Measurements from ENCODE around the gene ZNF516. TPM values are rescaled to one million over a fixed set of nuclear protein-coding genes. Genes with fewer than 3 reads are reported as not detected.

The ZNF516 gene
- total RNA-seq, 1 donor from 2014 or later = 26.1 TPM

DNA sequence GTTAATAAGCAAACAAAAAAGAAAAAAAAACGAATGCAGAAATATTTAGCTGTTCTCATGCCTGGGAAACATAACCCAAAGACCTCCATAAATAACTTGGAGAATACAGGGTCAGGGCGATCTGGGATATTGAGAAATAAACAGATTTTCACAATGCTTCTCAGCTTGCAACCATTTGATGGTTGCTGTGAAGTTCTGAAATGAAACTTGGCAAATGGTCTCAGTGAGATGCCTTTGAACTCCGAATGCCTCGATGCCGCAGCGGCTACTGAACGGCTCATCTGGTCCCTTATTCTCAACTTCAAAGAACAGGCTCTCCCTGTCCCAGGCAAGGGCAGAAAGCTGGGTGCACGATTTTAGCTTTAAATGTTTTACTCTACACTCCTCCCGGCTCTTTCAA, 78.1 kb downstream of the ZNF516 start:
- DNase-seq (ENCODE audit: low spot score) = no peak
- Mint-ChIP-seq H3K4me1 (ENCODE audit: low read depth) (peaks cover 36% of the 10 kb centered on the region), H3K9me3 (ENCODE audit: low read depth) (no peaks in the 10 kb centered on the region), H3K4me3 (ENCODE audit: unreplicated experiment) (no peak overlapping the region), H3K36me3 (ENCODE audit: low read depth) (no peaks in the 10 kb centered on the region), H3K27me3 (ENCODE audit: low read depth) (no peaks in the 10 kb centered on the region), H3K27ac (ENCODE audit: unreplicated experiment) (no peak overlapping the region)
- TF ChIP-seq, protein P1, sequence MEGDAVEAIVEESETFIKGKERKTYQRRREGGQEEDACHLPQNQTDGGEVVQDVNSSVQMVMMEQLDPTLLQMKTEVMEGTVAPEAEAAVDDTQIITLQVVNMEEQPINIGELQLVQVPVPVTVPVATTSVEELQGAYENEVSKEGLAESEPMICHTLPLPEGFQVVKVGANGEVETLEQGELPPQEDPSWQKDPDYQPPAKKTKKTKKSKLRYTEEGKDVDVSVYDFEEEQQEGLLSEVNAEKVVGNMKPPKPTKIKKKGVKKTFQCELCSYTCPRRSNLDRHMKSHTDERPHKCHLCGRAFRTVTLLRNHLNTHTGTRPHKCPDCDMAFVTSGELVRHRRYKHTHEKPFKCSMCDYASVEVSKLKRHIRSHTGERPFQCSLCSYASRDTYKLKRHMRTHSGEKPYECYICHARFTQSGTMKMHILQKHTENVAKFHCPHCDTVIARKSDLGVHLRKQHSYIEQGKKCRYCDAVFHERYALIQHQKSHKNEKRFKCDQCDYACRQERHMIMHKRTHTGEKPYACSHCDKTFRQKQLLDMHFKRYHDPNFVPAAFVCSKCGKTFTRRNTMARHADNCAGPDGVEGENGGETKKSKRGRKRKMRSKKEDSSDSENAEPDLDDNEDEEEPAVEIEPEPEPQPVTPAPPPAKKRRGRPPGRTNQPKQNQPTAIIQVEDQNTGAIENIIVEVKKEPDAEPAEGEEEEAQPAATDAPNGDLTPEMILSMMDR (IDR thresholded peaks at IDR 0.05) = no peak

DNA sequence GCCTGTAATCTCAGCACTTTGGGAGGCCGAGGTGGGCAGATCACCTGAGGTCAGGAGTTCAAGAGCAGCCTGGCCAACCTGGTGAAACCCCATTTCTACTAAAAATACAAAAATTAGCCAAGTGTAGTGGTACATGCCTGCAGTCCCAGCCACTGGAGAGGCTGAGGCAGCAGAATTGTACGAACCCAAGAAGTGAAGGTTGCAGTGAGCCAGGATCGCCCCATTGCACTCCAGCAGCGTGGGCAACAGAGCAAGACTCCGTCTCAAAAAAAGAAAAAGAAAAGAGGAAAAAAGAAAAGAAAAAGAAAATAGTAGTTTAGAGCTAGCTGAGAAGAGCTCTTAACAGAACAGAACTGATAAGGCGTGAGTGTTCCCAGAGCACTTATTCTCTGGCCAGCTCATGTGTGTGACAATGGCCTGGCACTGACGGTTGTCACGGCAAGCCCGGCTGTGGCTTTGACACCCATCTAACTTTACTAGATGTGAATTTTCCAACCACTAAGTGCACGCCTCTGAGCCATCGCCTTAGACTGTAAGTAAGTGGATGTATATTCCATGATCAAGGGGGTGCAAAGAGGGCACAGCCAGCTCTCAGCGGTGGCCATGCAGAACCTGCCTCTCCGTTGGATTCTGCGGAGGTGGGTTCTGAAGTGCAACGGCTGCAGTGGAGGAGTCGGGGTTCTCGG, 80.0 kb downstream of the ZNF516 start:
- no peaks in the 10 kb centered on the region for H3K9me3 Mint-ChIP-seq (ENCODE audit: low read depth)
- H3K27ac Mint-ChIP-seq (ENCODE audit: unreplicated experiment) = no peak overlapping the region
- no peak for DNase-seq (ENCODE audit: low spot score)
- TF ChIP-seq, protein P1 (IDR thresholded peaks at IDR 0.05) = no peak
- H3K4me3 Mint-ChIP-seq (ENCODE audit: unreplicated experiment) = no peak overlapping the region
- H3K36me3 Mint-ChIP-seq (ENCODE audit: low read depth) = no peaks in the 10 kb centered on the region
- no peaks in the 10 kb centered on the region for H3K27me3 Mint-ChIP-seq (ENCODE audit: low read depth)
- peaks cover 36% of the 10 kb centered on the region for H3K4me1 Mint-ChIP-seq (ENCODE audit: low read depth)

DNA sequence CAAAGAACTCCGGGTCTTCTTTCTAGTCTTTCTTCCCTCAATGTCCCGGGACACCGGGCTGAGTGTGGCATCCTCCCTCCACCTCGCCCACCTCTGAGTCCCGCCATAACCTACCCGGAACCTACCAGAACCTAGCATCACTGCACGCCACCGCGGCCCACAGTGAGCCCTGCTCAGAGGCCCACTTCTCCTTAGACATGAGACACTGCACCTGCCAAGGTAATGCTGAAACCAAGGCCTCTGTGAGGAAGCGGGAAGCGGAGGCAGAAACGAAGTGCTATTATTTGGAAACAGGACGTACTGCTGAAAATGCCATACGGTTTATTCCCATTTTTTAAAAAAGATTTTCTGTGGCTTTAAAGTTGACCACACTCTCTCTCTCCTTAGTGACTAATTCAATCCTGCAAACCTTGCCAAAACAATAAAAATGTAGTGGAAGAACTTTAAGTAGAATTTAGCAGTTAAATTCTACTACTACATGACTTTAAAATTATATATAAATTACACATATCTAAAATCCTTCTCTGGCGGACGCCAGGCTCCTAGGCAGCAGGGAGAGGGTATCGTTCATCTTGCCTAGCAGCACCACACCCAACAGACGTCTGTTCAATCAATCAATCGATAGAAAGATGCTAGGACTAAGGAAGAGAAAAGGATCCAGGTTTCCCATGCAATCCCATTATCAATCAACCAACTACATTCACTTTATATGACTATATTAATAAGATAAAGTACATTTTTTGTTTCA, 82.0 kb downstream of the ZNF516 start:
- TF ChIP-seq, protein P1 (IDR thresholded peaks at IDR 0.05) = no peak
- Mint-ChIP-seq H3K27me3 (ENCODE audit: low read depth) (no peaks in the 10 kb centered on the region), H3K36me3 (ENCODE audit: low read depth) (peaks cover 2% of the 10 kb centered on the region), H3K4me3 (ENCODE audit: unreplicated experiment) (no peak overlapping the region), H3K4me1 (ENCODE audit: low read depth) (peaks cover 44% of the 10 kb centered on the region), H3K27ac (ENCODE audit: unreplicated experiment) (no peak overlapping the region), H3K9me3 (ENCODE audit: low read depth) (no peaks in the 10 kb centered on the region)
- no peak for DNase-seq (ENCODE audit: low spot score)

DNA sequence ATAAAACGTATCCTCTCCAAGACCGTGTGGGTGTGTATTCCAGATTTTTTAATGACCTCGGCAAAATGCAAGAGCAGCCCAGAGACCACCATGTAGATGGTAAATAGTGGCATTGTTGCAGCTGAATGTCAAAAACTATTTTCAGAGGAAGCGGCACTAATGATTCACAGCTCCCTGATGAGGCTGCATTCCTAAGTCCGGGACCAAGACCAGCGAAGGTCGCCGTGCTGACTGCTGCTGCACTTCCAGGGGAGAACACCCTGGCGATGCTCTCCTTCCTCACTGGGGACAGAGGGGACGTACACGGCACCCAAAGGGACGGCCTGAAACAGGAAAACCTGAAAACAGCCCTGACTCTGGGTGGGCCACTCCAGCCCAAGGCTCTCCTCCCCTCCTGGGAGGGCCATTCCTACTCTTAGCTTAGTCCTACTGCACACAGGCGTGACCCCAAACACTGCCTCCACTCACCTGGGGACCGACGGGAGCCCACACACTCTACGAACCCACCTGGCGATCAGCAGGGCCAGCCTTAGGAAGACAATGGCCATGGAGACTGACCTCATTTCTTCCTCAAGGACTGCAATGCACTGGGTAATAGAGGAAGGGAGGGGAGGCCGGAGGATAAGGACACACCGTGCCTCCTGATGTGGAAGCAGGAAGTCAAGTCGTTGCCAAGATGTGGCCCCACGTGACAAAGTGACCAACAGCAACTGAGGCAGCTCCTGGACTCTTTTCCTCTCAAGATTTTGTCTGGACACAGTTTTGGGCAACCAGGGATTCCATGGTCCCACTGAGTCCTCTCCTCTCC, 82.8 kb downstream of the ZNF516 start:
- Mint-ChIP-seq H3K4me1 (ENCODE audit: low read depth) (peaks cover 45% of the 10 kb centered on the region), H3K9me3 (ENCODE audit: low read depth) (no peaks in the 10 kb centered on the region), H3K36me3 (ENCODE audit: low read depth) (peaks cover 2% of the 10 kb centered on the region), H3K4me3 (ENCODE audit: unreplicated experiment) (no peak overlapping the region), H3K27me3 (ENCODE audit: low read depth) (no peaks in the 10 kb centered on the region), H3K27ac (ENCODE audit: unreplicated experiment) (no peak overlapping the region)
- no peak for DNase-seq (ENCODE audit: low spot score)
- TF ChIP-seq, protein P1 (IDR thresholded peaks at IDR 0.05) = no peak

All from chondrocyte (in vitro differentiated cells).